ENCODE data around the gene C8B.

The C8B gene

DNA sequence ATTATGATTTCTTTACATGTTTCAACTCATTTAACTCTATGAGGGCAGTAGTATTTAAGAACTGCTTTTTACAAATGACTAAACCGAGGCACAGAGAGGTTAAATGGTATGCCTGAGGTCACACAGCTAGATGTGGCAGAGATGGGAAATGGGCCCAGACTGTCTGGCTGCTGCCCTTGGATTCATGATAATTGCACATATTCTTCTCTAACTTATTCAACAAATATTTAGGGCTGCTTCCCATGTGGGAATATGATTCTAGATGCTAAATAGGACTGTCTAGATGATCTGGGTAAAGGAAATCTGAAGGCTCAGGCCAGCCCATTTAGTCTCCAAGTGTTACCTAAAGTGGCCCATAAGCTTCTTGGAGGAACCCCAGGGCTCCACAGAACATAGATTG, 85.0 kb downstream of the C8B start:
- Histone ChIP-seq H3K4me1 (ENCODE audit: insufficient read depth, insufficient read length) (no peaks in the 10 kb centered on the region), H3K9me3 (ENCODE audit: insufficient read depth, low read length) (no peaks in the 10 kb centered on the region), H3K27me3 (ENCODE audit: insufficient read depth, insufficient read length) (peaks cover 6% of the 10 kb centered on the region), H3K9ac (ENCODE audit: insufficient read length, low read depth) (no peak overlapping the region), H3K36me3 (ENCODE audit: insufficient read depth, insufficient read length, low read length) (no peaks in the 10 kb centered on the region), H3K4me3 (ENCODE audit: insufficient read length, low read depth) (no peak overlapping the region)
- TF ChIP-seq YY1 (IDR thresholded peaks at IDR 0.05; ENCODE audit: insufficient read depth, insufficient read length) (no peak), SUZ12 (IDR thresholded peaks at IDR 0.05; ENCODE audit: extremely low read depth, insufficient read depth, insufficient read length) (no peak), ZNF274 (IDR thresholded peaks at IDR 0.05; ENCODE audit: low read depth, low read length) (no peak)
- no peak for DNase-seq (ENCODE audit: low read depth, low spot score)
